C1 segment of cervical spinal cord (tissue), 14 donors: ENCODE results near the gene COX11.
A peak's percentile ranks its signal among the peaks of the same experiment; 100 is the strongest.

Experiments used
- DNase-seq, 14 donors: peaks; one replicate each; lab custom pipeline; 2025; lab: John Stamatoyannopoulos, UW

COX11 gene

GRCh38 chr17:54967621-54968261, 713 bp downstream of the COX11 start:
- DNase-seq, result peak in 1 of 14 donors; percentile 1

GRCh38 chr17:54956791-54957190, 11.7 kb downstream of the COX11 start:
- DNase-seq, result no peak

- DNase-seq, result no peak
These were observed 17.2 kb downstream of the COX11 start for GRCh38 chr17:54951286-54951685.

- no peak for DNase-seq
These were observed 18.3 kb downstream of the COX11 start for GRCh38 chr17:54950116-54950515.

- DNase-seq, result no peak
These were observed 20.1 kb downstream of the COX11 start for GRCh38 chr17:54948380-54948779.

GRCh38 chr17:54947396-54947795, 21.1 kb downstream of the COX11 start:
- DNase-seq, result no peak

GRCh38 chr17:54945671-54946070, 22.8 kb downstream of the COX11 start:
- DNase-seq, result no peak

- no peak for DNase-seq
These were observed 23.2 kb downstream of the COX11 start for GRCh38 chr17:54945231-54945630.

- no peak for DNase-seq
These were observed 23.7 kb downstream of the COX11 start for GRCh38 chr17:54944796-54945195.

- DNase-seq, result no peak
These were observed 27.2 kb downstream of the COX11 start for GRCh38 chr17:54941285-54941684.

- DNase-seq, result no peak
These were observed 31.0 kb downstream of the COX11 start for GRCh38 chr17:54937426-54937825.

- no peak for DNase-seq
These were observed 31.4 kb downstream of the COX11 start for GRCh38 chr17:54937018-54937417.

GRCh38 chr17:54935471-54935870, 33.0 kb downstream of the COX11 start:
- no peak for DNase-seq

- DNase-seq, result no peak
These were observed 34.5 kb downstream of the COX11 start for GRCh38 chr17:54933921-54934320.

- no peak for DNase-seq
These were observed 35.7 kb downstream of the COX11 start for GRCh38 chr17:54932711-54933110.

- DNase-seq, result no peak
These were observed 40.9 kb downstream of the COX11 start for GRCh38 chr17:54927525-54927924.

GRCh38 chr17:54924405-54924804, 44.0 kb downstream of the COX11 start:
- no peak for DNase-seq

- no peak for DNase-seq
These were observed 47.6 kb downstream of the COX11 start for GRCh38 chr17:54920819-54921218.

GRCh38 chr17:54919425-54919824, 49.0 kb downstream of the COX11 start:
- DNase-seq, result no peak

GRCh38 chr17:54916721-54917120, 51.7 kb downstream of the COX11 start:
- no peak for DNase-seq
